Measurements from ENCODE around the gene GPC5. TPM values are rescaled to one million over a fixed set of nuclear protein-coding genes. Genes with fewer than 3 reads are reported as not detected.

The GPC5 gene
- total RNA-seq, 1 donor from 2014 or later = 0.07 TPM

GRCh38 chr13:92716749-92717148 lies 1318.3 kb downstream of the GPC5 start:
- Histone ChIP-seq H3F3A (ENCODE audit: low read depth) (no peaks in the 10 kb centered on the region), H2AFZ (replicated peaks) (no peak overlapping the region), H3K27ac (no peak overlapping the region), H3K27me3 (no peaks in the 10 kb centered on the region), H3K36me3 (no peaks in the 10 kb centered on the region), H3K9ac (no peak overlapping the region), H3K9me3 (ENCODE audit: low read depth) (no peaks in the 10 kb centered on the region), H3K4me1 (no peaks in the 10 kb centered on the region), H3K4me2 (no peak overlapping the region), H4K20me1 (ENCODE audit: low read depth) (no peaks in the 10 kb centered on the region), H3K4me3 (no peak overlapping the region), H3K79me2 (ENCODE audit: low read depth) (no peaks in the 10 kb centered on the region)
- DNase-seq (ENCODE audit: low spot score) = no peak
- Mint-ChIP-seq H3K4me1 (peaks cover 29% of the 10 kb centered on the region), H3K4me3 (no peak overlapping the region), H3K36me3 (no peaks in the 10 kb centered on the region), H3K27me3 (ENCODE audit: insufficient read depth, low read depth) (no peaks in the 10 kb centered on the region), H3K9me3 (no peaks in the 10 kb centered on the region), H3K27ac (no peak overlapping the region)
- TF ChIP-seq EZH2 (IDR thresholded peaks at IDR 0.05) (no peak), CTCF (IDR thresholded peaks at IDR 0.05) (peak; percentile 31)

GRCh38 chr13:92717857-92718256 lies 1319.4 kb downstream of the GPC5 start:
- H3K27ac ChIP-seq = no peak overlapping the region
- no peaks in the 10 kb centered on the region for H3K79me2 ChIP-seq (ENCODE audit: low read depth)
- no peaks in the 10 kb centered on the region for H3F3A ChIP-seq (ENCODE audit: low read depth)
- H3K36me3 Mint-ChIP-seq = no peaks in the 10 kb centered on the region
- no peaks in the 10 kb centered on the region for H3K27me3 Mint-ChIP-seq (ENCODE audit: insufficient read depth, low read depth)
- H3K4me3 ChIP-seq = no peak overlapping the region
- no peak for DNase-seq (ENCODE audit: low spot score)
- H3K36me3 ChIP-seq = no peaks in the 10 kb centered on the region
- peaks cover 34% of the 10 kb centered on the region for H3K4me1 Mint-ChIP-seq
- no peak overlapping the region for H3K4me2 ChIP-seq
- no peak overlapping the region for H3K4me3 Mint-ChIP-seq
- H3K9ac ChIP-seq = no peak overlapping the region
- no peaks in the 10 kb centered on the region for H3K4me1 ChIP-seq
- no peaks in the 10 kb centered on the region for H4K20me1 ChIP-seq (ENCODE audit: low read depth)
- H3K9me3 ChIP-seq (ENCODE audit: low read depth) = no peaks in the 10 kb centered on the region
- no peak overlapping the region for H3K27ac Mint-ChIP-seq
- no peaks in the 10 kb centered on the region for H3K27me3 ChIP-seq
- no peak for TF ChIP-seq EZH2 (IDR thresholded peaks at IDR 0.05)
- no peak for TF ChIP-seq CTCF (IDR thresholded peaks at IDR 0.05)
- TF ChIP-seq EZH2phosphoT487 (IDR thresholded peaks at IDR 0.05) = no peak
- no peak overlapping the region for H2AFZ ChIP-seq (replicated peaks)
- no peaks in the 10 kb centered on the region for H3K9me3 Mint-ChIP-seq

- no peaks in the 10 kb centered on the region for H3K27me3 Mint-ChIP-seq (ENCODE audit: insufficient read depth, low read depth)
- no peaks in the 10 kb centered on the region for H4K20me1 ChIP-seq (ENCODE audit: low read depth)
- no peaks in the 10 kb centered on the region for H3K36me3 ChIP-seq
- TF ChIP-seq CTCF (IDR thresholded peaks at IDR 0.05) = no peak
- no peak for TF ChIP-seq EZH2 (IDR thresholded peaks at IDR 0.05)
- TF ChIP-seq EZH2phosphoT487 (IDR thresholded peaks at IDR 0.05) = no peak
- peaks cover 34% of the 10 kb centered on the region for H3K4me1 Mint-ChIP-seq
- H3K9ac ChIP-seq = no peak overlapping the region
- no peak overlapping the region for H3K27ac ChIP-seq
- H2AFZ ChIP-seq (replicated peaks) = no peak overlapping the region
- no peak overlapping the region for H3K4me2 ChIP-seq
- H3K4me3 ChIP-seq = no peak overlapping the region
- H3K27ac Mint-ChIP-seq = no peak overlapping the region
- H3K4me1 ChIP-seq = no peaks in the 10 kb centered on the region
- H3K4me3 Mint-ChIP-seq = no peak overlapping the region
- no peaks in the 10 kb centered on the region for H3K27me3 ChIP-seq
- DNase-seq (ENCODE audit: low spot score) = peak; percentile 43
- peaks cover 3% of the 10 kb centered on the region for H3K9me3 Mint-ChIP-seq
- H3K36me3 Mint-ChIP-seq = no peaks in the 10 kb centered on the region
- no peaks in the 10 kb centered on the region for H3K9me3 ChIP-seq (ENCODE audit: low read depth)
- no peaks in the 10 kb centered on the region for H3K79me2 ChIP-seq (ENCODE audit: low read depth)
- H3F3A ChIP-seq (ENCODE audit: low read depth) = no peaks in the 10 kb centered on the region
Observed at GRCh38 chr13:92719868-92720267, 1321.4 kb downstream of the GPC5 start.
